HG03097 (cell line): ENCODE measurements around the gene OBSCN.

Source experiments
- ATAC-seq: cut with Tn5 transposase; IDR thresholded peaks from one replicate; pipeline ENCODE4 v1.9.1; 2021; ENCODE audit not compliant: unreplicated experiment, low FRiP score

The OBSCN gene

DNA sequence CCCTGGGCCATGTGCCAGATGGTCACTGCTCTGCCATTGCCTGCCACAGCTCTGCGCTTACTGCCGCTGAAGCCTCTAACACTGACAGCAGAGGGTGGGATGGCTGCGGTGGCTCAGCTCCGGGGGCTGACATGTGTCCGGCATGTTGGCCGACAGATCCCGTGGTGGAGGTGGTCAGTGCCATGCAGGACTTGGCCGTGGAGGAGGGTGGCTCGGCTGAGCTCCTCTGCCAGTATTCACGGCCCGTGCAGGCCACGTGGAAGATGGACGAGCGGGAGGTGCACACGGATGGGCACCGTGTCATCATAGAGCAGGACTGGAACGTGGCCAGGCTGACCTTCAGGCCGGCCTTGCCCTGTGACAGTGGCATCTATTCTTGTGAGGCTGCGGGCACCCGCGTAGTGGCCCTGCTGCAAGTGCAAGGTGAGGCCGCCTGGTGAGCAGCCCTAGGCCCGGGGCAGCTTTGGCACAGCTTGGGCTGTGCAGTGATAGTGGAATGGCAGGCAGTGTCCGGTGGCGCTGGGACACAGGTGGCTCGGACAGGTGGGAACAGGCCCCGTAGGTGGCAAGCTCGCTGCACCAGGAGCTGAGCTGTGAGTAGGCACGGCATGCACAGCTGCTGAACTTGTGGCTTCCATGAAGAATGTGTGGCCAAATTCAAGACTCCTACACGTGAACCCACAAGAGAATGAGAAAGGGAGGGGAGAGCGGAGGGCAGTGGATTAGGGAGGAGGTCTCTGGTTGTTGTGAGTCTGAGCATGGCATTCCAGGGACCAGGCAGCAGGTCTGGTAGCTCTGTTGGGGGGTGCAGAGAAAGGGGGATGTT lies 107.0 kb downstream of the OBSCN start:
- no peak for ATAC-seq

GRCh38 chr1:228315484-228315944 lies 107.7 kb downstream of the OBSCN start:
- no peak for ATAC-seq

DNA sequence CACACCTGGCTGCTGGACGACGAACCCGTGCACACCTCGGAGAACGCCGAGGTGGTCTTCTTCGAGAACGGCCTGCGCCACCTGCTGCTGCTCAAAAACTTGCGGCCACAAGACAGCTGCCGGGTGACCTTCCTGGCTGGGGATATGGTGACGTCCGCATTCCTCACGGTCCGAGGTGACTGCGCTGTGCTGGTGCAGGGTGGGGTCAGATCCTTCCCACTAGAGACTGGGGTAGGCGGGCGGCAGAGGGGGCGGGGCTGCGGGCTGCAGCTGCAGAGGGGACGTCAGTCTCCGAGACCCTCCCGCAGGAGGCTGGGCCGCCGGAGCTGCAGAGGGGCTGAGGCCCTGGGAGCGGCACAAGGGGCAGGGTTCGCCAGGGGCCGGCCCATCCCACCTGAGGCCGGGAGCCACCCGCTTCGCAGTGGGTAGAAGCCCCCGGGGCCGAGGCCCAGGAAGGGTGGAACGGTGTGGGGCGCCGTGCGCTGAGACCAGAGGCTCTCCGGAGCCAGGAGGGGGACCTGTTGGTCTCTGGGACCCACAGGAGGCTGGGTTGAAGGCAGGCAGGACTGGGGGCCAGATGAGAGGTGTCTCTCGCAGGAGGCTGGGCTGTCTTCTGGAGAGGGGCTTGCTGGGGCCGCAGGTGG lies 108.2 kb downstream of the OBSCN start:
- no peak for ATAC-seq

GRCh38 chr1:228316589-228317387 lies 108.9 kb downstream of the OBSCN start:
- no peak for ATAC-seq

DNA sequence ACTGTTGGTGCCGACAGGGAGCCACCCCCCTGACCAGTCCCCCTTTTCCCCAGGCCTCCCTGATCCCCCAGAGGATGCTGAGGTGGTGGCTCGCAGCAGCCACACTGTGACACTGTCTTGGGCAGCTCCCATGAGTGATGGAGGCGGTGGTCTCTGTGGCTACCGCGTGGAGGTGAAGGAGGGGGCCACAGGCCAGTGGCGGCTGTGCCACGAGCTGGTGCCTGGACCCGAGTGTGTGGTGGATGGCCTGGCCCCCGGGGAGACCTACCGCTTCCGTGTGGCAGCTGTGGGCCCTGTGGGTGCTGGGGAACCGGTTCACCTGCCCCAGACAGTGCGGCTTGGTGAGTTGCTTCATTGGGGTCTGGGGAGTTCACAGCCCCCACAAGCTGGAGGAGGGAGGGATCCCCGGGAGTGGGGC lies 109.6 kb downstream of the OBSCN start:
- no peak for ATAC-seq

- no peak for ATAC-seq
Measured at GRCh38 chr1:228317891-228318810, 110.3 kb downstream of the OBSCN start.

DNA sequence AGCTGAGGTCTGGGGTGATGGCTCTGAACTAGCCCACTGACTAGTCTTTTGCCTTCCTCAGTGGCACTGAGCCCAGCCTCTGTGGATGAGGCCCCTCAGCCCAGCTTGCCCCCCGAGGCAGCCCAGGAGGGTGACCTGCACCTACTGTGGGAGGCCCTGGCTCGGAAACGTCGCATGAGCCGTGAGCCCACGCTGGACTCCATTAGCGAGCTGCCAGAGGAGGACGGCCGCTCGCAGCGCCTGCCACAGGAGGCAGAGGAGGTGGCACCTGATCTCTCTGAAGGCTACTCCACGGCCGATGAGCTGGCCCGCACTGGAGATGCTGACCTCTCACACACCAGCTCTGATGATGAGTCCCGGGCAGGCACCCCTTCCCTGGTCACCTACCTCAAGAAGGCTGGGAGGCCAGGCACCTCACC lies 111.0 kb downstream of the OBSCN start:
- ATAC-seq: no peak

- no peak for ATAC-seq
Measured at GRCh38 chr1:228319352-228320088, 111.7 kb downstream of the OBSCN start.

GRCh38 chr1:228320394-228320793 lies 112.5 kb downstream of the OBSCN start:
- ATAC-seq: no peak

DNA sequence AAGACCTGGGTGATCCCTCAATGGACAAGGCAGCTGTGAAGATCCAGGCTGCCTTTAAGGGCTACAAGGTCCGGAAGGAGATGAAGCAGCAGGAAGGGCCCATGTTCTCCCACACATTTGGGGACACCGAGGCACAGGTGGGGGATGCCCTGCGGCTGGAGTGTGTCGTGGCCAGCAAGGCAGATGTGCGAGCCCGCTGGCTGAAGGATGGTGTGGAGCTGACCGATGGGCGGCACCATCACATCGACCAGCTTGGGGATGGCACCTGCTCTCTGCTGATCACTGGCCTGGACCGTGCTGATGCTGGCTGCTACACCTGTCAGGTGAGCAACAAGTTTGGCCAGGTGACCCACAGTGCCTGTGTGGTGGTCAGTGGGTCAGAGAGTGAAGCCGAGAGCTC lies 113.6 kb downstream of the OBSCN start:
- no peak for ATAC-seq

DNA sequence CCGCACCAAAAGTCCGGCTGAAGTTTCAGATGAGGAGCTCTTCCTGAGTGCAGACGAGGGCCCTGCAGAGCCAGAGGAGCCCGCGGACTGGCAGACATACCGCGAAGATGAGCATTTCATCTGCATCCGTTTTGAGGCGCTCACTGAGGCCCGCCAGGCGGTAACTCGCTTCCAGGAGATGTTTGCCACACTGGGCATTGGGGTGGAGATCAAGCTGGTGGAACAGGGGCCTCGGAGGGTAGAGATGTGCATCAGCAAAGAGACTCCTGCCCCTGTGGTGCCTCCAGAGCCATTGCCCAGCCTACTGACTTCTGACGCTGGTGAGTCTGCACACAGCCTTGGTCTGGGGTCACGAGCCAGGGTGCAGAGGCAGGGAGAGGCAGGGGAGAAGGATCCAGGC lies 114.1 kb downstream of the OBSCN start:
- no peak for ATAC-seq

DNA sequence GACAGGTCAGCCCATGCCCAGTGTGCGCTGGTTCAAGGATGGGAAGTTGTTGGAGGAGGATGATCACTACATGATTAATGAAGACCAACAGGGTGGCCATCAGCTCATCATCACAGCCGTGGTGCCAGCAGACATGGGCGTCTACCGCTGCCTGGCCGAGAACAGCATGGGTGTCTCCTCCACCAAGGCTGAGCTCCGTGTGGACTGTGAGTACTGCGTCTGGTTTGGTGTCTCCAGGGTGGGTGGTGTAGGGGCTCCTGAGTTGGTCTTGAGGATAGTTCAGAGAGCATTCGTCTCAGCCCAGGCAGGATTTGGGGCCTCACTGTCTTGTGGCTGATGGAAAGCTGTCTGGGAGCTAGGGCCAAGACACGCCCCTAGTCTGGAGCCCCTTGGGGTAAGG lies 115.6 kb downstream of the OBSCN start:
- no peak for ATAC-seq

GRCh38 chr1:228325267-228325666 lies 117.4 kb downstream of the OBSCN start:
- no peak for ATAC-seq

DNA sequence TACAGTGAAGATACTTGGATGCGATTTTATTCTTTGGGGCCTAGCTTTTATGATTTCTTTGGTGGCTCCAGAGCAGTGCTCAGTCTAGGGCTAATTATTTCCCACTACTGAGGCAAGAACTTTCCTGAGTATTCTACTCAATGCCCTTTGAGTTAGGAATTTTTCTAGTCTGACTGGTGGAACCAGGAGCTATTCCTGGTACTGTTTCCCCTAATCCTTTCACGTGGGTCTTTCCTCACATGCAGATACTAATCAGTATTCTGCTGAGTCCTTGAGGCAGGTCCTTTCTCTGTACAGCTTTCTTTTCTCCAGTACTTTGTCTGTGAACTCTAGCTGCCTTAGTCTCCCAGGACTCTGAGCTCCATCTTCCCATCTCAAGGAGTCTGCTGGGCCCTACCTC lies 122.0 kb downstream of the OBSCN start:
- no peak for ATAC-seq

DNA sequence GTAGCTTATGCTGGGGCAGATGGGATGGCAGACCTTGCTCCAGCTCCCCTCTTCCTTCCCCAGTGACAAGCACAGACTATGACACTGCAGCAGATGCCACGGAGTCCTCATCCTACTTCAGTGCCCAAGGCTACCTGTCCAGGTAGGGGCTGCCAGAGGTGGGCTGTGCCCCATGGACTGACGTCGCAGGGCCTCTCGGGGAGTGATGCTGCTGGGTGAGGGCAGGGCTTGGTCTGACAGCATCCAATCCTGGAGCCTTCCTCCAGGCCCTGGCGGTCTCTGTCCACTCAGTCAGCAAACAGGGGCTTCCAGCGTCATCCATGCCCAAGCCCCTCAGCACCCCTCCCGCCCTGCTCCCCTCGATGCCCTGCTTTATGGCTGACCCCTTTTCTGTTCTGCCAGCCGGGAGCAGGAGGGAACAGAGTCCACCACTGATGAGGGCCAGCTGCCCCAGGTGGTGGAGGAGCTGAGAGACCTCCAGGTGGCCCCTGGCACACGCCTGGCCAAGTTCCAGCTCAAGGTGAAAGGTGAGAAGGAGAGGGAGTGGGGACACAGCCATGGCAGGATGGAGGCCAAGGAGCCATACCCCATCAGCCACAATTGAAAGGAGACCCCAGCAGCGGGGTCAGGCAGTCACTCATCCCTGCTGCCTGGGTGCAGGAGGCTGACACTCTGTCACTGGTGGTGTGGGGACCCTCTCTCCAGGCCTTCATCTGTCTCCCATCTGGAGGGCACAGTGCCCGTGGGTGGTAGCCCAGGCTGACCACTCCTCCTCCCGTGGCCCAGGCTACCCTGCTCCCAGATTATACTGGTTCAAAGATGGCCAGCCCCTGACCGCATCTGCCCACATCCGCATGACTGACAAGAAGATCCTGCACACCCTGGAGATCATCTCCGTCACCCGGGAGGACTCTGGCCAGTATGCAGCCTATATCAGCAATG lies 125.2 kb downstream of the OBSCN start:
- ATAC-seq: no peak

DNA sequence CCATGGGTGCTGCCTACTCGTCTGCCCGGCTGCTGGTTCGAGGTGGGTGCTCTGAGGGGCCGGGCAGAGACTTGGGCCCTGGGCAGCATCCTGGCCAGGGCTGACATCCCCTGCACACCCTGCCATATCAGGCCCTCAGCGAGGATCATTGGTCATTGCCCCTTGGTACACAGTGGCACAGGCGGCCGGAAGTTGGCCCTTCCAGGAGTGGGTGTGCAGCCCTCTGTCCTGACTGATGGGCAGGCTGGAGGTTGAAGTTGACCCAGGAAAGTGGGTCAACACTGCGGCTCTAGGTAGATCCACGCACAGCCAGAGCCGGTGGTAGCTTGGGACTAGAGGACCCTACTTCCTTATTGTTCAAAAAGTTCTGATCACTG lies 125.9 kb downstream of the OBSCN start:
- ATAC-seq: no peak

DNA sequence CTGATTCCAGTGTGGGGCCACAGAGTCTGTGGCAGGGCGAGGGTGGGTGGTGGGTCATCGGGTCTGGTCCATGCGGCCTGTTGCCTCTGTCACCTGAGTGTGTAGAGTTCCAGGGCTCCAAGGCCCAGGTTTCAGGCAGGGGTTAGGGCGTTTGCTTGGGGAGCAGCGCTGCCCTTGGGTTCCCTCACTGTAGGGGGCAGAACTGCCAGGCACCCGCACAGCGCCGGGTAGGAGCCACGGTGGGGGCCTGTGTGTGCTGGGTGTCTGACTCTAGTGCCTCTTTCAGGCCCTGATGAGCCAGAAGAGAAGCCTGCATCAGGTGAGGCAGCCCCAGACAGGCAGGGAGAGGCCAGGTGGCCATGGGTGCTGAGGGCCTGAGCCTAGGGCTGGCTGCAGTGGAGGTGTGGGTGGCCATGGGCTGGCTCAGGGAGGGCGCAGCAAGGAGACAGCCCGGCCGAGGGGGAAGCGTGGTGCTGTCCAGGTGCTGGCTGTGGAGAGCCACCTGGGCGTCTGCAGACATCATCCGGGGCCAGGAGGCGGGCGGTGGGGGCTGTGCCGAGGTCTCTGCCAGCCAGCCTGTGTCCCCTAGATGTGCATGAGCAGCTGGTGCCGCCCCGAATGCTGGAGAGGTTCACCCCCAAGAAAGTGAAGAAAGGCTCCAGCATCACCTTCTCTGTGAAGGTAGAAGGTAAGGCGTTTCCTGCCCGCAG lies 126.5 kb downstream of the OBSCN start:
- ATAC-seq: no peak

DNA sequence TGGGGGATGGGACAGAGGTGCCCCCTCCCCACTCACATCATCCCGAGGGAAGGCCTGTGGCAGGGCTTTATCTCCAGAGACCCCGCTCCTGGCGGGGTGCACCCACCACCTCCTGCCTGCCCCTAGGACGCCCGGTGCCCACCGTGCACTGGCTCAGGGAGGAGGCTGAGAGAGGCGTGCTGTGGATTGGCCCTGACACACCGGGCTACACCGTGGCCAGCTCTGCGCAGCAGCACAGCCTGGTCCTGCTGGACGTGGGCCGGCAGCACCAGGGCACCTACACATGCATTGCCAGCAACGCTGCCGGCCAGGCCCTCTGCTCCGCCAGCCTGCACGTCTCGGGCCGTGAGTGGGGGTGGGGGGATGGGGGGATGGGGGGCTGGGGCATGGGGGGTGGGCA lies 127.1 kb downstream of the OBSCN start:
- no peak for ATAC-seq
